Fibroblast of lung (primary cell): Measurements from ENCODE around the gene RIC8B.

Experiments
- CTCF ChIP-seq, 2 donors: IDR thresholded peaks in 1 of 2; conservative IDR thresholded peaks in 1 of 2; 1 replicate in 1 of 2; 2 replicates in 1 of 2; pipeline ENCODE4 v1.5.1; 2011 to 2012; ENCODE audit warnings: low read length in 2 of 2, control low read depth in 1 of 2, inconsistent platforms in 1 of 2, low read depth in 1 of 2, mild to moderate bottlenecking in 1 of 2
- EZH2 ChIP-seq: IDR thresholded peaks from 2 replicates; pipeline ENCODE4 v1.5.1; 2012; ENCODE audit warnings: low read length, control low read depth, mild to moderate bottlenecking; ENCODE audit errors: missing control alignments

GRCh38 chr12:106780010-106780631, 5.6 kb downstream of the RIC8B start:
- TF ChIP-seq CTCF (conservative IDR thresholded peaks at IDR 0.05 in 1 of 2, IDR thresholded peaks at IDR 0.05 in 1 of 2; ENCODE audit: low read depth in 1 of 2, low read length in 2 of 2) = no peak
- no peak for TF ChIP-seq EZH2
